K562 (cell line): ENCODE measurements around the gene RNF123. TPM values are rescaled to one million over a fixed set of nuclear protein-coding genes. Genes with fewer than 3 reads are reported as not detected.

Source experiments
- FOXK1 ChIP-seq: sonication (generic); formaldehyde crosslinking; IDR thresholded peaks from 2 replicates; pipeline ENCODE4 v1.8.0; 2022; ENCODE audit warnings: missing genetic modification reagents, mild to moderate bottlenecking, borderline replicate concordance
- GABPB2 ChIP-seq: fragments of 250-450 bp; sonication (Bioruptor Pico); conservative IDR thresholded peaks from 2 replicates; pipeline ENCODE4 v1.5.1; 2021; ENCODE audit warnings: mild to moderate bottlenecking
- GTF2A2 ChIP-seq: IDR thresholded peaks from 2 replicates; pipeline ENCODE4 v1.6.1; 2016; ENCODE audit warnings: mild to moderate bottlenecking, missing genetic modification characterization, missing compliant biosample characterization
- JUNB ChIP-seq: fragments of 450-650 bp; formaldehyde crosslinking; conservative IDR thresholded peaks from 2 replicates; pipeline ENCODE4 v1.4.0; 2020; ENCODE audit warnings: mild to moderate bottlenecking
- LARP7 ChIP-seq: fragments of 450-650 bp; IDR thresholded peaks from 2 replicates; pipeline ENCODE4 v1.6.1; 2016
- RAD21 ChIP-seq, 2 experiments: fragments of 250-450 bp in 1 of 2; fragments of 450-650 bp in 1 of 2; sonication (Bioruptor Pico) in 1 of 2; formaldehyde crosslinking in 1 of 2; IDR thresholded peaks in 1 of 2; conservative IDR thresholded peaks in 1 of 2; 2 replicates each; pipeline versions ENCODE4 v1.4.0 to v1.8.0; 2020 to 2022; ENCODE audit warnings: mild to moderate bottlenecking in 2 of 2, moderate library complexity in 1 of 2
- RBFOX2 ChIP-seq: fragments of 200-400 bp; formaldehyde crosslinking; IDR thresholded peaks from 2 replicates; pipeline ENCODE4 v1.6.1; 2017; ENCODE audit warnings: low read depth, mild to moderate bottlenecking, low read length, moderate library complexity
- SMC3 ChIP-seq: conservative IDR thresholded peaks from 2 replicates; pipeline ENCODE4 v1.6.1; 2011; ENCODE audit warnings: low read depth, low read length, improper control_type of control experiment; ENCODE audit not compliant: insufficient read depth
- WHSC1 ChIP-seq: IDR thresholded peaks from one replicate; pipeline ENCODE4 v1.6.1; 2012; ENCODE audit warnings: low read length, control low read depth, inconsistent platforms
- ZFX ChIP-seq: sonication (generic); formaldehyde crosslinking; IDR thresholded peaks from 2 replicates; pipeline ENCODE4 v1.8.0; 2022; ENCODE audit warnings: mild to moderate bottlenecking, missing genetic modification reagents, moderate library complexity
- polyA plus RNA-seq, 8 experiments: library from polyadenylated mRNA; depleted of rRNA in 4 of 8; stranded (reverse) in 5 of 8; unstranded in 3 of 8; fragments of >200 nt; fragmentation: Nextera tagmentation in 2 of 8; fragmentation: Illumina TruSeq in 1 of 8; extraction: Ambion mirVana in 2 of 8; extraction: Trizol in 1 of 8; gene quantifications; 2 replicates each; pipeline versions ENCODE4 v1.2.1 to v1.2.3, GENCODE V29; 2011 to 2014; ENCODE audit warnings: inconsistent platforms in 1 of 8, missing spikeins in 1 of 8
- total RNA-seq, 7 experiments: library from RNA; depleted of rRNA in 6 of 7; stranded (reverse); fragments of >200 nt in 6 of 7; fragmentation: Illumina TruSeq in 2 of 7; extraction: Trizol in 2 of 7; gene quantifications; 2 replicates each; pipeline versions ENCODE4 v1.2.1 to v1.2.3, GENCODE V29; 2011 to 2021; ENCODE audit warnings: low replicate concordance in 1 of 7
- TF ChIP-seq, protein P1 (sequence below): fragments of 450-650 bp; IDR thresholded peaks from 2 replicates; pipeline ENCODE4 v1.7.0; 2016; ENCODE audit warnings: borderline replicate concordance
- TF ChIP-seq, protein P2 (sequence below): sonication (generic); formaldehyde crosslinking; IDR thresholded peaks from 2 replicates; pipeline ENCODE4 v1.8.0; 2022; ENCODE audit warnings: missing genetic modification reagents, mild to moderate bottlenecking, moderate library complexity, borderline replicate concordance
- TF ChIP-seq, protein P3 (sequence below): fragments of 200-800 bp; sonication (Bioruptor generic); IDR thresholded peaks from 2 replicates; pipeline ENCODE4 v1.6.1; 2017; ENCODE audit warnings: missing genetic modification characterization, missing compliant biosample characterization
- TF ChIP-seq, protein P4 (sequence below): fragments of 250-450 bp; sonication (Bioruptor Pico); IDR thresholded peaks from 2 replicates; pipeline ENCODE4 v1.5.0; 2022; ENCODE audit warnings: mild to moderate bottlenecking

Gene RNF123
- total and polyA plus RNA-seq, 9 of the 15 experiments (the other 6 are each of a cell fraction or from before 2014, with no cell fraction given) = 8.7 to 53.1 (median 17.5) TPM

DNA sequence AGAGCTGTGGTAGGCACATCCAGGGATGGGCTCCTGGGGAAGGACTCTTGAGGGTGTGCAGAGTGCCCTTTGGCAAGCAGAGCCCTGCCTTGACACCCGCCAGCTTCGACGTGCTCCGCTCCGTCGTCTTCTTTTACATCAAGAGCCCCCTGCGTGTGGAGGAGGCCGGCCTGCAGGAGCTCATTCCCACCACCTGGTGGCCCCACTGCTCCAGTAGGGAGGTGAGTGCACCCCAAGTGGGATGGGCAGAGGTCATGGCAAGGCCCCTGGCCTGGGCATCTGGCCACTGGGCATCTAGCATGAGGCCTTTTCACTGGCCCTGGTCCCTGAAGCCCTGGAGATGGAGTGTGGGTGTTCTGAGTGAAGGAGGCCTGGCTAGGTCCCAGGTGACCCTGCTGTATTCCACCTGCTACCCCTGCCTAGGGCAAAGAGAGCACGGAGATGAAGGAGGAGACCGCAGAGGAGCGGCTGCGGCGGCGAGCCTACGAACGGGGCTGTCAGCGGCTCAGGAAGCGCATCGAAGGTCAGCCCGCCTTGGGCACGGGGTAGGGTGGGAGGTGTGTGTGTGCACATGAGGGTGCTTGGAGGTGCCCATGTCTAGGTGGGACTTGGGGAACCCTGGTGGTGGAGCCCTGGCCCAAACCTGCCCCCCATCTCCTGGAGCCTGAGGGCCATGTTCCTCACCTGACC lies 12.2 kb downstream of the RNF123 start (continued):
- TF ChIP-seq, protein P1, sequence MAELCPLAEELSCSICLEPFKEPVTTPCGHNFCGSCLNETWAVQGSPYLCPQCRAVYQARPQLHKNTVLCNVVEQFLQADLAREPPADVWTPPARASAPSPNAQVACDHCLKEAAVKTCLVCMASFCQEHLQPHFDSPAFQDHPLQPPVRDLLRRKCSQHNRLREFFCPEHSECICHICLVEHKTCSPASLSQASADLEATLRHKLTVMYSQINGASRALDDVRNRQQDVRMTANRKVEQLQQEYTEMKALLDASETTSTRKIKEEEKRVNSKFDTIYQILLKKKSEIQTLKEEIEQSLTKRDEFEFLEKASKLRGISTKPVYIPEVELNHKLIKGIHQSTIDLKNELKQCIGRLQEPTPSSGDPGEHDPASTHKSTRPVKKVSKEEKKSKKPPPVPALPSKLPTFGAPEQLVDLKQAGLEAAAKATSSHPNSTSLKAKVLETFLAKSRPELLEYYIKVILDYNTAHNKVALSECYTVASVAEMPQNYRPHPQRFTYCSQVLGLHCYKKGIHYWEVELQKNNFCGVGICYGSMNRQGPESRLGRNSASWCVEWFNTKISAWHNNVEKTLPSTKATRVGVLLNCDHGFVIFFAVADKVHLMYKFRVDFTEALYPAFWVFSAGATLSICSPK = no peak
- TF ChIP-seq ZFX = no peak
- TF ChIP-seq, protein P2, sequence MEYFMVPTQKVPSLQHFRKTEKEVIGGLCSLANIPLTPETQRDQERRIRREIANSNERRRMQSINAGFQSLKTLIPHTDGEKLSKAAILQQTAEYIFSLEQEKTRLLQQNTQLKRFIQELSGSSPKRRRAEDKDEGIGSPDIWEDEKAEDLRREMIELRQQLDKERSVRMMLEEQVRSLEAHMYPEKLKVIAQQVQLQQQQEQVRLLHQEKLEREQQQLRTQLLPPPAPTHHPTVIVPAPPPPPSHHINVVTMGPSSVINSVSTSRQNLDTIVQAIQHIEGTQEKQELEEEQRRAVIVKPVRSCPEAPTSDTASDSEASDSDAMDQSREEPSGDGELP = peak; percentile 31; the same call in 1 of the 2 replicates
- TF ChIP-seq, protein P3, sequence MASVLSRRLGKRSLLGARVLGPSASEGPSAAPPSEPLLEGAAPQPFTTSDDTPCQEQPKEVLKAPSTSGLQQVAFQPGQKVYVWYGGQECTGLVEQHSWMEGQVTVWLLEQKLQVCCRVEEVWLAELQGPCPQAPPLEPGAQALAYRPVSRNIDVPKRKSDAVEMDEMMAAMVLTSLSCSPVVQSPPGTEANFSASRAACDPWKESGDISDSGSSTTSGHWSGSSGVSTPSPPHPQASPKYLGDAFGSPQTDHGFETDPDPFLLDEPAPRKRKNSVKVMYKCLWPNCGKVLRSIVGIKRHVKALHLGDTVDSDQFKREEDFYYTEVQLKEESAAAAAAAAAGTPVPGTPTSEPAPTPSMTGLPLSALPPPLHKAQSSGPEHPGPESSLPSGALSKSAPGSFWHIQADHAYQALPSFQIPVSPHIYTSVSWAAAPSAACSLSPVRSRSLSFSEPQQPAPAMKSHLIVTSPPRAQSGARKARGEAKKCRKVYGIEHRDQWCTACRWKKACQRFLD (CRISPR knock-in tag) = no peak
- peak; percentile 33; the same call in 1 of the 2 replicates for TF ChIP-seq RBFOX2
- TF ChIP-seq RAD21 (CRISPR knock-in tag; conservative IDR thresholded peaks at IDR 0.05 in 1 of 2, IDR thresholded peaks at IDR 0.05 in 1 of 2) = peak in 1 of 2 experiments; percentile 11; a peak in 1 of 4 replicates
- no peak for TF ChIP-seq GTF2A2 (tag)
- 0 out of 2 replicates have a peak, but pooled peaks have one; percentile 17 for TF ChIP-seq SMC3
- no peak for TF ChIP-seq FOXK1 (CRISPR knock-in tag)
- no peak for TF ChIP-seq GABPB2 (CRISPR knock-in tag)
- TF ChIP-seq WHSC1 = no peak
- TF ChIP-seq, protein P4, sequence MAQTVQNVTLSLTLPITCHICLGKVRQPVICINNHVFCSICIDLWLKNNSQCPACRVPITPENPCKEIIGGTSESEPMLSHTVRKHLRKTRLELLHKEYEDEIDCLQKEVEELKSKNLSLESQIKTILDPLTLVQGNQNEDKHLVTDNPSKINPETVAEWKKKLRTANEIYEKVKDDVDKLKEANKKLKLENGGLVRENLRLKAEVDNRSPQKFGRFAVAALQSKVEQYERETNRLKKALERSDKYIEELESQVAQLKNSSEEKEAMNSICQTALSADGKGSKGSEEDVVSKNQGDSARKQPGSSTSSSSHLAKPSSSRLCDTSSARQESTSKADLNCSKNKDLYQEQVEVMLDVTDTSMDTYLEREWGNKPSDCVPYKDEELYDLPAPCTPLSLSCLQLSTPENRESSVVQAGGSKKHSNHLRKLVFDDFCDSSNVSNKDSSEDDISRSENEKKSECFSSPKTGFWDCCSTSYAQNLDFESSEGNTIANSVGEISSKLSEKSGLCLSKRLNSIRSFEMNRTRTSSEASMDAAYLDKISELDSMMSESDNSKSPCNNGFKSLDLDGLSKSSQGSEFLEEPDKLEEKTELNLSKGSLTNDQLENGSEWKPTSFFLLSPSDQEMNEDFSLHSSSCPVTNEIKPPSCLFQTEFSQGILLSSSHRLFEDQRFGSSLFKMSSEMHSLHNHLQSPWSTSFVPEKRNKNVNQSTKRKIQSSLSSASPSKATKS (CRISPR knock-in tag) = no peak
- TF ChIP-seq JUNB (CRISPR knock-in tag) = no peak
- no peak for TF ChIP-seq LARP7
